ENCODE results near the gene ANKRD18B. TPM values are rescaled to one million over a fixed set of nuclear protein-coding genes. Genes with fewer than 3 reads are reported as not detected.
"Not testable (repeated sequence)": the region's sequence is repeated elsewhere in the genome, so short reads cannot be mapped to it uniquely, and the experiment has no call there.

ANKRD18B gene
- polyA plus RNA-seq, 4 donors: 0.79 to 1.7 (median 1.4) TPM

- not testable (repeated sequence) for DNase-seq (ENCODE audit: low read depth in 4 of 4, low spot score in 2 of 4)
Measured at GRCh38 chr9:33604249-33604648, 80.2 kb downstream of the ANKRD18B start.

GRCh38 chr9:33604936-33605335 is 80.9 kb downstream of the ANKRD18B start:
- not testable (repeated sequence) for DNase-seq (ENCODE audit: low read depth in 4 of 4, low spot score in 2 of 4)

- DNase-seq (ENCODE audit: low read depth in 4 of 4, low spot score in 2 of 4): no peak
Measured at GRCh38 chr9:33611358-33611757, 87.3 kb downstream of the ANKRD18B start.

- DNase-seq (ENCODE audit: low read depth in 4 of 4, low spot score in 2 of 4): not testable (repeated sequence)
Measured at GRCh38 chr9:33612410-33612809, 88.4 kb downstream of the ANKRD18B start.

- DNase-seq (ENCODE audit: low read depth in 4 of 4, low spot score in 2 of 4): no peak
Measured at GRCh38 chr9:33614001-33614687, 90.1 kb downstream of the ANKRD18B start.

- not testable (repeated sequence) for DNase-seq (ENCODE audit: low read depth in 4 of 4, low spot score in 2 of 4)
Measured at GRCh38 chr9:33618370-33618769, 94.3 kb downstream of the ANKRD18B start.

GRCh38 chr9:33619666-33620404 is 95.8 kb downstream of the ANKRD18B start:
- DNase-seq (ENCODE audit: low read depth in 4 of 4, low spot score in 2 of 4): no peak

- no peak for DNase-seq (ENCODE audit: low read depth in 4 of 4, low spot score in 2 of 4)
Measured at GRCh38 chr9:33620738-33621439, 96.8 kb downstream of the ANKRD18B start.

Other genes starting within 250 kb of the ANKRD18B start
- 10 to 100 TPM; 28.9 to 40.1 (median 35.7) TPM for gene NFX1, start 233.7 kb upstream of the ANKRD18B start, polyA plus RNA-seq (ENCODE audit: insufficient read length in 4 of 4)
- 10 to 100 TPM; 12.8 to 35.7 (median 22.0) TPM for gene AQP7, start 121.7 kb upstream of the ANKRD18B start, polyA plus RNA-seq (ENCODE audit: insufficient read length in 4 of 4)
- 100 to 1,000 TPM in 1 of 4 donors, 10 to 100 TPM in 3; 45.5 to 100 (median 49.4) TPM for gene AQP3, start 76.7 kb upstream of the ANKRD18B start, polyA plus RNA-seq (ENCODE audit: insufficient read length in 4 of 4)
- 10 to 100 TPM; 23.8 to 26.6 (median 25.9) TPM for gene NOL6, start 50.3 kb upstream of the ANKRD18B start, polyA plus RNA-seq (ENCODE audit: insufficient read length in 4 of 4)